WTC11 (cell line): ENCODE measurements around the gene PIRT. TPM values are rescaled to one million over a fixed set of nuclear protein-coding genes. Genes with fewer than 3 reads are reported as not detected.

Experiments
- ATAC-seq: fragments of 200-7000 bp; cut with Tn5 transposase; 2 replicates; pipeline ENCODE4 v1.10.0; 2021; ENCODE audit warnings: mild to moderate bottlenecking, moderate library complexity
- CTCF ChIA-PET: fragments of 300-600 bp; sonication (Branson Sonifier 250); formaldehyde crosslinking; loops from one replicate; lab custom pipeline; 2021; ENCODE audit warnings: antibody characterized with exemption; lab: Charles Lee
- POLR2A ChIA-PET: fragments of 350-600 bp; sonication (Branson Sonifier 250); formaldehyde crosslinking; loops from one replicate; lab custom pipeline; 2021; ENCODE audit warnings: antibody characterized with exemption; lab: Charles Lee
- DNase-seq: peaks from one replicate; pipeline ENCODE4 v3.0.0; 2021; ENCODE audit warnings: low spot score
- H3K27ac Mint-ChIP-seq: 2 replicates; pipeline ENCODE4 v1.8.0; 2021; ENCODE audit warnings: mixed read lengths
- H3K27me3 Mint-ChIP-seq: 2 replicates; pipeline ENCODE4 v1.8.0; 2021; ENCODE audit warnings: low read depth, mild to moderate bottlenecking, moderate library complexity, mixed read lengths
- H3K36me3 Mint-ChIP-seq: 2 replicates; pipeline ENCODE4 v1.8.0; 2021; ENCODE audit warnings: mixed read lengths
- H3K4me1 Mint-ChIP-seq: 2 replicates; pipeline ENCODE4 v1.8.0; 2022; ENCODE audit warnings: mixed read lengths
- H3K4me3 Mint-ChIP-seq: 2 replicates; pipeline ENCODE4 v1.8.0; 2021; ENCODE audit warnings: mild to moderate bottlenecking, moderate library complexity, mixed read lengths
- H3K9me3 Mint-ChIP-seq: 2 replicates; pipeline ENCODE4 v1.8.0; 2021; ENCODE audit warnings: mixed read lengths
- CREM ChIP-seq: sonication (generic); formaldehyde crosslinking; IDR thresholded peaks from 2 replicates; pipeline ENCODE4 v1.8.1; 2022; ENCODE audit warnings: mild to moderate bottlenecking, missing genetic modification reagents, moderate library complexity
- E2F4 ChIP-seq: sonication (generic); formaldehyde crosslinking; IDR thresholded peaks from 2 replicates; pipeline ENCODE4 v1.8.1; 2022; ENCODE audit warnings: low read depth, mild to moderate bottlenecking, moderate library complexity, missing genetic modification reagents, borderline replicate concordance
- E2F5 ChIP-seq: sonication (generic); formaldehyde crosslinking; IDR thresholded peaks from 2 replicates; pipeline ENCODE4 v1.8.1; 2022; ENCODE audit warnings: mild to moderate bottlenecking, moderate library complexity, missing genetic modification reagents
- EMX1 ChIP-seq: fragments of 250-450 bp; sonication (Bioruptor Pico); IDR thresholded peaks from 2 replicates; pipeline ENCODE4 v1.8.0; 2021; ENCODE audit warnings: mild to moderate bottlenecking
- ETV6 ChIP-seq: sonication (generic); formaldehyde crosslinking; IDR thresholded peaks from 2 replicates; pipeline ENCODE4 v1.8.1; 2022; ENCODE audit warnings: mild to moderate bottlenecking, missing genetic modification reagents
- FOXK1 ChIP-seq: sonication (generic); formaldehyde crosslinking; IDR thresholded peaks from 2 replicates; pipeline ENCODE4 v1.8.0; 2022; ENCODE audit warnings: mild to moderate bottlenecking, moderate library complexity, missing genetic modification reagents
- GTF2I ChIP-seq: fragments of 250-450 bp; sonication (Bioruptor Pico); conservative IDR thresholded peaks from 2 replicates; pipeline ENCODE4 v1.4.0; 2021; ENCODE audit warnings: mild to moderate bottlenecking
- NFATC4 ChIP-seq: fragments of 250-450 bp; sonication (Bioruptor Pico); IDR thresholded peaks from 2 replicates; pipeline ENCODE4 v1.9.0; 2021; ENCODE audit warnings: mild to moderate bottlenecking
- SMAD3 ChIP-seq: sonication (generic); formaldehyde crosslinking; IDR thresholded peaks from 2 replicates; pipeline ENCODE4 v1.8.0; 2022; ENCODE audit warnings: missing genetic modification reagents, mild to moderate bottlenecking, borderline replicate concordance
- TEAD4 ChIP-seq: sonication (generic); formaldehyde crosslinking; IDR thresholded peaks from 2 replicates; pipeline ENCODE4 v1.8.0; 2022; ENCODE audit warnings: mild to moderate bottlenecking, missing genetic modification reagents
- TP53 ChIP-seq: sonication (generic); formaldehyde crosslinking; IDR thresholded peaks from 2 replicates; pipeline ENCODE4 v1.8.1; 2023; ENCODE audit warnings: mild to moderate bottlenecking, missing genetic modification reagents
- ZNF219 ChIP-seq: sonication (generic); formaldehyde crosslinking; IDR thresholded peaks from 2 replicates; pipeline ENCODE4 v1.8.0; 2023; ENCODE audit warnings: missing genetic modification reagents, mild to moderate bottlenecking, borderline replicate concordance
- ZNF232 ChIP-seq: sonication (generic); formaldehyde crosslinking; IDR thresholded peaks from 2 replicates; pipeline ENCODE4 v1.8.0; 2022; ENCODE audit warnings: mild to moderate bottlenecking, missing genetic modification reagents
- ZNF263 ChIP-seq: sonication (generic); formaldehyde crosslinking; IDR thresholded peaks from 2 replicates; pipeline ENCODE4 v1.8.1; 2022; ENCODE audit warnings: low read depth, mild to moderate bottlenecking, moderate library complexity, missing genetic modification reagents
- ZNF281 ChIP-seq: sonication (generic); formaldehyde crosslinking; IDR thresholded peaks from 2 replicates; pipeline ENCODE4 v1.8.0; 2023; ENCODE audit warnings: mild to moderate bottlenecking, missing genetic modification reagents
- ZNF671 ChIP-seq: fragments of 250-450 bp; sonication (Bioruptor Pico); IDR thresholded peaks from 2 replicates; pipeline ENCODE4 v1.8.0; 2021; ENCODE audit warnings: mild to moderate bottlenecking
- total RNA-seq: library from RNA; stranded (reverse); gene quantifications from 3 replicates; pipeline ENCODE4 v1.2.3, GENCODE V29; 2021
- TF ChIP-seq, protein P1 (sequence below): sonication (generic); formaldehyde crosslinking; IDR thresholded peaks from 2 replicates; pipeline ENCODE4 v1.8.1; 2023; ENCODE audit warnings: mild to moderate bottlenecking, missing genetic modification reagents
- TF ChIP-seq, protein P2 (sequence below): fragments of 250-450 bp; sonication (Bioruptor Pico); IDR thresholded peaks from 2 replicates; pipeline ENCODE4 v1.9.0; 2021; ENCODE audit warnings: moderate library complexity, mild to moderate bottlenecking, inconsistent platforms, borderline replicate concordance
- TF ChIP-seq, protein P3 (sequence below): sonication (generic); formaldehyde crosslinking; IDR thresholded peaks from 2 replicates; pipeline ENCODE4 v1.8.0; 2022; ENCODE audit warnings: mild to moderate bottlenecking, missing genetic modification reagents

Gene PIRT
- total RNA-seq, 1 experiment from 2014 or later = not detected

GRCh38 chr17:10777890-10778289 lies 60.0 kb downstream of the PIRT start:
- H3K4me3 Mint-ChIP-seq = no peak overlapping the region
- ChIA-PET CTCF (interaction anchor here (1.0 to 1.1 kb wide), 2 partner anchors 24 to 67 kb away, joined by 3 read pairs; no protein-coding TSS in a partner anchor), POLR2A (interaction anchor here (1.1 kb wide), 1 partner anchor 21 kb away, joined by 3 read pairs; no protein-coding TSS in a partner anchor)

More at GRCh38 chr17:10777890-10778289, 60.0 kb downstream of the PIRT start:
- Mint-ChIP-seq H3K36me3 (peaks cover 12% of the 10 kb centered on the region), H3K9me3 (peaks cover 26% of the 10 kb centered on the region), H3K4me1 (peaks cover 9% of the 10 kb centered on the region), H3K27ac (no peak overlapping the region), H3K27me3 (no peaks in the 10 kb centered on the region)
- no peak for TF ChIP-seq GTF2I
- TF ChIP-seq FOXK1 (CRISPR knock-in tag) = no peak
- no peak for TF ChIP-seq ZNF232 (CRISPR knock-in tag)
- no peak for TF ChIP-seq ETV6
- no peak for TF ChIP-seq ZNF263 (CRISPR knock-in tag)
- TF ChIP-seq, protein P1, sequence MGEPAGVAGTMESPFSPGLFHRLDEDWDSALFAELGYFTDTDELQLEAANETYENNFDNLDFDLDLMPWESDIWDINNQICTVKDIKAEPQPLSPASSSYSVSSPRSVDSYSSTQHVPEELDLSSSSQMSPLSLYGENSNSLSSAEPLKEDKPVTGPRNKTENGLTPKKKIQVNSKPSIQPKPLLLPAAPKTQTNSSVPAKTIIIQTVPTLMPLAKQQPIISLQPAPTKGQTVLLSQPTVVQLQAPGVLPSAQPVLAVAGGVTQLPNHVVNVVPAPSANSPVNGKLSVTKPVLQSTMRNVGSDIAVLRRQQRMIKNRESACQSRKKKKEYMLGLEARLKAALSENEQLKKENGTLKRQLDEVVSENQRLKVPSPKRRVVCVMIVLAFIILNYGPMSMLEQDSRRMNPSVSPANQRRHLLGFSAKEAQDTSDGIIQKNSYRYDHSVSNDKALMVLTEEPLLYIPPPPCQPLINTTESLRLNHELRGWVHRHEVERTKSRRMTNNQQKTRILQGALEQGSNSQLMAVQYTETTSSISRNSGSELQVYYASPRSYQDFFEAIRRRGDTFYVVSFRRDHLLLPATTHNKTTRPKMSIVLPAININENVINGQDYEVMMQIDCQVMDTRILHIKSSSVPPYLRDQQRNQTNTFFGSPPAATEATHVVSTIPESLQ = no peak
- TF ChIP-seq E2F4 (CRISPR knock-in tag) = no peak
- TF ChIP-seq, protein P2, sequence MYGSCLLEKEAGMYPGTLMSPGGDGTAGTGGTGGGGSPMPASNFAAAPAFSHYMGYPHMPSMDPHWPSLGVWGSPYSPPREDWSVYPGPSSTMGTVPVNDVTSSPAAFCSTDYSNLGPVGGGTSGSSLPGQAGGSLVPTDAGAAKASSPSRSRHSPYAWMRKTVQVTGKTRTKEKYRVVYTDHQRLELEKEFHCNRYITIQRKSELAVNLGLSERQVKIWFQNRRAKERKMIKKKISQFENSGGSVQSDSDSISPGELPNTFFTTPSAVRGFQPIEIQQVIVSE = no peak
- TF ChIP-seq SMAD3 (CRISPR knock-in tag) = no peak
- TF ChIP-seq E2F5 (CRISPR knock-in tag) = no peak
- no peak for TF ChIP-seq TP53 (CRISPR knock-in tag)
- TF ChIP-seq CREM = no peak
- no peak for TF ChIP-seq ZNF219 (CRISPR knock-in tag)
- no peak for TF ChIP-seq NFATC4 (CRISPR knock-in tag)
- TF ChIP-seq, protein P3, sequence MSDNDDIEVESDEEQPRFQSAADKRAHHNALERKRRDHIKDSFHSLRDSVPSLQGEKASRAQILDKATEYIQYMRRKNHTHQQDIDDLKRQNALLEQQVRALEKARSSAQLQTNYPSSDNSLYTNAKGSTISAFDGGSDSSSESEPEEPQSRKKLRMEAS (CRISPR knock-in tag) = no peak
- no peak for TF ChIP-seq EMX1 (CRISPR knock-in tag)
- TF ChIP-seq ZNF671 (CRISPR knock-in tag) = no peak
- no peak for TF ChIP-seq TEAD4 (CRISPR knock-in tag)
- no peak for TF ChIP-seq ZNF281 (CRISPR knock-in tag)
- DNase-seq (no peak), ATAC-seq (no peak)
